T-helper 9 cell (primary cell): Measurements from ENCODE around the gene FMC1.
"Not testable (repeated sequence)": the region's sequence is repeated elsewhere in the genome, so short reads cannot be mapped to it uniquely, and the experiment has no call there.

Experiments used
- DNase-seq: peaks from one replicate; pipeline ENCODE4 v3.0.0-alpha.2; 2020
- total RNA-seq, 2 donors: gene quantifications; one replicate each; lab custom pipeline; 2026; lab: John Stamatoyannopoulos, UW

FMC1 gene, protein sequence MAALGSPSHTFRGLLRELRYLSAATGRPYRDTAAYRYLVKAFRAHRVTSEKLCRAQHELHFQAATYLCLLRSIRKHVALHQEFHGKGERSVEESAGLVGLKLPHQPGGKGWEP
- total RNA-seq: 0.24 to 0.49 reads per million in 2 donors

DNA sequence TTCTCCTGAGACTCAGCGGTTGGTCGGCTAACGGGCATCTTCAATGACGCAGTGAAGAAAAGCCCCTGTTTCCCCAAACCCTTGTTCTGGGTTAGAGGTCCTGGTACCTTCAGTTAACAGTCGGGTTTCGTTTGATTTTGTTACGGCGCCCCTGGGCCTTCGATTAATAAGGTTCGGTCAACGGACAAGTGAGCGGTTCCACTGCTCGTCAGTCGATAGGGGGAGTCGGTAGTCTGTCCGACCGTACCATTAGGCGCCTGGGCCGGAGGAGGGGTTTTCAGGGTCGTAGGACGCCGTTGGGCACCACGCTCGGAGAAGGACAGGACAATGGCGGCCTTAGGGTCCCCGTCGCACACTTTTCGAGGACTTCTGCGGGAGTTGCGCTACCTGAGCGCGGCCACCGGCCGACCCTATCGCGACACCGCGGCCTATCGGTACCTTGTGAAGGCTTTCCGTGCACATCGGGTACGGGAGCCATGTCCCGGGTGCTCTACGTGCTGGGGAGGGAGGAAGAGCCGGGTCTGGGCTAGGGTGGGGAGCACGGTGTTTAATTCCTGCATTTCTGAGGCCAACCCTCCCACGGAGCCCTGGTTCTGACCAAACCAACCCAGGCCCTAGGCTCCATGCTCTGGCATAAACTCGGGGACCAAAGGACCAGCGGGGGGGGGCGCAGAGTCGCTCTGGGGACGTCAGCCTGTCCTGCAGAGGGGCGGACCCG, at the start of gene FMC1:
Gene FMC1 (plus strand): TSS at position 280 of the 718 bp plus-strand sequence. CDS start 48 bp downstream, at position 328.
- DNase-seq: peak; percentile 71

DNA sequence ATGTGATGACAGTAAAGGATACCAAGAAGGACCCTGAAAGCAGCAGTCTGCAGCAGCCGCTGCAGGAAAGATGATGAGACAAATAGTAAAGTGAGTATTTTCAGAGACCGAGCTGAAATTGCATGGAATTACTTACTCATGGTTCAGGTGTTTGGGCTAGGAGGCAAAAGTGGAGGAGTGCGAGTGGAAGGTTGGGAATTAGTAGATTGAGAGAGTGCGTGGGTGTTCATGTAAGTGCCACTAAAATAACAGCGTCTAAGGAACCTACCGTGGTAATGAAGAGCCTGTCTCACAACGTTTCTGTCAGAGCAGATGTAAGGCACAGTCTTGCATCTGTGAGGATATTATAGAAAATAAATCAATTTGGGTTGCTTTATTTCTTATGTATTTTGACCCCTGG, 48.3 kb upstream of the FMC1 start:
- DNase-seq: no peak

DNA sequence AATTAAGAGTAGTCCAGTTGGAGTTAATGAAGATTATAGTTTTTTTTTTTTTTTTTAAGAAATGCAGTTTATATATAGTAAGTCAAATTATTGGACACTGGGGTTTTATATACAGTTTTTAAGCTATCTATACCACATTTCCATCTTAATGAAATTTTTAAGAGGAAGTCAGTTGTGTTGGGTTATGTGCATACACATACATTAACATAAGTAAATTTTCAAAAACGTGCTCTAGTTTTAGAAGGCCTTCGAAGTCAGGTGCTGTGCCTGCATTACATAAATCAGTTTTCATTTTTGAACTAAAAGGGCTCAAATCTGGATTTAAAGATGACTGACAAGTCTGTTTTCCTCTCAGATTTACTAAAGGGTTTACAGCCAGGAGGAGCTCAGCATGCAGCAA, 47.6 kb upstream of the FMC1 start:
- DNase-seq: no peak

DNA sequence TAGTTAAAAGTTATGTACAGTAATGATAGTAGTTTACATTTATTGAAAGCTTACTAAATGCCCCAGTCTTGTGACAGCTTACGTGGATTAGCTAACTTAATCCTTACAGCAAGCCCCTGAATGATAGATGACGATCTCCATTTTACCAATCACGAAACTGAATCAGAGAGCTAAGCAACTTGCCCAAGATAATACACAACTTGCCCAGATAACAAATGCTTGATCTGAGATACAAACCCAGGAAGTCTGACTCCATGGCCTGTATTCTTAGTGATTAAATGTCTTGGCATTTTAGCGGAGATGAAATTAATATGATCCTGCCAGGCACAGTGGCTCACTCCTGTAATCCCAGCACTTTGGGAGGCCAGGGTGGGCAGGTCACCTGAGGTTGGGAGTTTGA, 46.9 kb upstream of the FMC1 start:
- no peak for DNase-seq

DNA sequence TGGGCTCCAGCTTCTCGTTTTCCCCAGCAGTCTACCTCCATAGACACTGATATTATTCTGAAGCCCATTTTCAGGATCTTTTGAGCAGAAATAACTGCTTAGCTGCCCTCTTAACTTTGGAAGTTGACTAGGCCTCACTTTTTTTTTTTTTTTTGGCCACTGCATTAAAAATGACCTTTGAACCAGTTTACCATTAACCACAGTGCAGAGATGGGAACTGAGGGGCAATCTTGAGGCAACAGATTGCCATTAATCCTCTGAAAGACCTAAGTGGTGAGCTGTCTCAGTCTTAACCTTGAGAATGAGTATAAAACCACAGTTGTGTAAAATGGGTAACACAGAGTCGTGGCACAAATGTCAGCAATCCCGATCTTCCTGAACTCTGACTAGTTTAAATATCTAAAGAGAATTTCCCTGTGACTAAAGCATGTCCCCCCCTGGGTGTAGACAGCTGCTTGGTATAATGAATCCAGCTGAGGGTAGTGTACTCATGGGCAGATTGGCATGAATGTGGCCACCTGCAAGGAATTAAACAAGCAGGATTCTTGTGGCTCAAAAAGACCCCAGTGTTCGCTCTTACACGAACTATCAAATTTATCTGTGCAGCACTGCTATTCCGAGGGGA, 46.1 kb upstream of the FMC1 start:
- no peak for DNase-seq

DNA sequence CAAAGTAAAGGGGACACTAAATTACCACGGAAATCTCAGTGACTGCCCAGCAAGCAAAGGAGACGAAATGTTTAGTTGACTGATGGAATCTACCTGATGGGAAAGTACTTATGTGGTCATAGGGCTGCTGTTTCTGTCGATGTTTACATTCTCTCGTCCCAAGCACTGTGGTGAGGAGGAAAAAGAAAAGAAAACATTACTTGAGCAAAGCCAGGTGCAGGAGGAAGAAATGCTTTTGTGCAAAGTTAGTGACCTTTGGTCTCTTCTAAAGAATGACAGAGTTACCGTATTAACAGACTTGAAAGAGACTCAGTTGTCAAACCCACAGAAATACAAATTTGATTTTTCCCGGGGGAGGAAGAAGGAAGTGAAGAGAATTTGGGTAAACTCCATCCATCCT, 43.3 kb upstream of the FMC1 start:
- DNase-seq: no peak

DNA sequence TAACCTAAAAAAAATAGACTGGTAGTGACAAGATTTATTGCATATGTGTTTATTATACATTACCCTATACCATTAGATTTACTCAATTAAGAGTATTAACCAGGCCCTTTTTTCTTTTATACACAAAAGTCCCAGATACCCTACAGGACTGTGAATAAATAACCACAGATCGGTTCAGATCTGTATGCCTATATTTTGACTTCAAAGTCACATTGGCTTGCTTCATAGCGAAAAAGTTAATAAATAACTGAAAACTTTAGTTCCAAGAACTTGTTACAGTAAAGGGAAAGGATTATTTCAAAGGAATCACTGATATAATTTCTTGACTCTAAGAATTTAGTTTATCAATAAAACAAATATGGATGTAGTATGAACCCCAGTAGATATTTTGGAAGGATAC, 41.8 kb upstream of the FMC1 start:
- DNase-seq: no peak

DNA sequence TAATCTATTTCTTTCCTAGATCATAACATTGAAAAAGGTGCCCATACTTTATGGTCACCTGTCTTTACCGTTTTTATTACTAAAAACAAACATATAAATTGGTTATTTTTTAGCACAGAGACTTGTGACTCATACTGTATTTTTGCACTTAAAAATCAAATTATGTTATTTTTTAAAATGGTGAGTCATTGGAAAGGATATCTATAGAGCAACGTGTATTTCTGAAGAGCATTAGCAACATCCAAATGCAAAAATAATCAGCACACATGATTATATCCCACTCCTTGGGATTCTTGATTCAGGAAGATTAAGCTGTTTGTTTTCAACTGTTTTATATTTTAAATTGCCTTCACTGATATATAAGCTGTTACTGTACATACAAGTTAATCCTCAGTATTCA, 40.7 kb upstream of the FMC1 start:
- no peak for DNase-seq

DNA sequence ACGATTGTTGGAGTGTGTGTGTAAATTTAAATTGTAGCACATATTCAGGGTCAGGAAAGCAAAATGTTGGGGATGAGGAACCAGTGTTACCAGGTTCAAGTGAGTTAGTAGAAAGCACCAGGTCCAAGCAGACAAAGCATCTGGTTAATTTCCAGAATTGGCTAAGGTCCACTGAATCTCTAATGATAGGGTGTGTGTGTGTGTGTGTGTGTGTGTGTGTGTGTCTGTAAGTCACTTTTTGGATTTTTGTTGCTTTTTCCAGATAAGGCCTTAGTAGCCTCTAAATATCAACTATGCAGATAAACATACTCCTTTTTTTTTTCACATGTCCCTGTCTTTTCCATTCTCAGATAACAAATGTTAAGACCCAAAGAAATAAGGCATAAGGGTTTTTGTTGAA, 36.6 kb upstream of the FMC1 start:
- no peak for DNase-seq

DNA sequence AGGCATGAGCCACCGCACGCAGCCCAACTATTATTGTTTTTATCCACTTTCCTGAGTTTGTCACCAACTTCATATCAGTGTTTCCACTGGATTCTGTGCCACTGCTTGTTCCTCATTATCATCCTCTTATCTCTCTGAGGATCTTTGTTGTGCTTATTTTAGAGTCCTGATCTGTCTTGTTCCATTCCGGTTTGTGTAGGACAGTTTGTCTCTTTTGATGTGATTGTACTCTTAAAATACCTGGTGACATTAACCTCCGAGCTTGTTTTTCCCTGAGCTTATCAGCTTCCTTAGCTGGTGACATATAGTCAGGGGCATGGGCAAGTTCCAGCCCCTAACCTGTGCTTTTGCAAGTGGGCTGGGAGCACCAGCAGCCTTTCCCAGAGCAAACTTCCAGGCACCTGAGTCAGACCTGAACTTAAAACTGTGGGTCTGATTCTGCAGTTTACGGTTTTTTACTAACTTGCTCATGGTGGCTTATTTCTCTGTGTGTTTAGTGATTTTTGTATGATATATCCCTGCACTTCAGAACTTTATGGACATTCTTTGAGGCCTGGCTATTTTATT, 23.1 kb upstream of the FMC1 start:
- no peak for DNase-seq

DNA sequence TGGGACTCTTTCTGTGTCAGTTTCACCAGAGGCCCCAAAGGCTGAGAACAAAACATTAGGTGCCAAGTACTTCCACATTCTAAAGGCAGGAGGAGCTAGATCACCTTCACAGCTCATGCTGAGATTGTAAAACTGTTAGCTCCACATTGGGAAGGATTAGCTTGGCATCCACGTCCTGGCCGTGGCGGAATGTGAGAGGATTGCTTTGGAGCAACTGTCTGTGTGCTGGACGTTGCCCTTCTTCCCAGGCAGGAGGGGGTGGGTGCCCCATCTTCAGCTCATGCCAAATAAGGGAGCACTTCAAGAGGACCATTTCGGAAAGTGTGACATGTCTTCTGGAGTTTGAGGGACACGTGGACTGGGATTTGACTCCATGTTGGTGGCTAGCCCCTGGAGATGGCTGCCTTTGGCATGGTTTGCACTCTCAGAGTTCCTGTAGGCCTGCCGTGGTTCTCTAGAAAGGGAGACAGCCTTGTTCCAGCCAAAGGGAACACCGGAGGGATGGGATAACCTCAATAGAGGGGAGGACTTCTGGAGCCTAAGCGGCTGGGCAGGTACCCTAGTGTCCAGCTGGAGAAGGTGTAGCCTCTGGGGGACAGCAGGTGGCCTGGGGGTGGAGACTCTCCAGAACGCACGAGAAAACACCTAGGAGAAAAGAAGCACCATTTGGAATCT, 19.9 kb upstream of the FMC1 start:
- no peak for DNase-seq

DNA sequence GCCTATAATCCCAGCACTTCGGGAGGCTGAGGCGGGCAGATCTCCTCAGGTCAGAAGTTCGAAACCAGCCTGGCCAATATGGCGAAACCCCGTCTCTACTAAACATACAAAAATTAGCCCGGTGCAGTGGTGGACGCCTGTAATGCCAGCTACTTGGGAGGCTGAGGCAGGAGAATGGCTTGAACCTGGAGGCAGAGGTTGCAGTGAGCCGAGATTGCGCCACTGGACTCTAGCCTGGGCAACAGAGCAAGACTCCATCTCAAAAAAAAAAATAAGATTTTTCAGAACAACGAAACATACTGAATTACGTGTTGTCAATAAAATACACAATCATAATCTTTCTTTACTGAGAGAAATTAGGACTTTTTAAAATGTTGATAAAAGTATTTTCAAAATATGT, 16.4 kb upstream of the FMC1 start:
- DNase-seq: not testable (repeated sequence)

DNA sequence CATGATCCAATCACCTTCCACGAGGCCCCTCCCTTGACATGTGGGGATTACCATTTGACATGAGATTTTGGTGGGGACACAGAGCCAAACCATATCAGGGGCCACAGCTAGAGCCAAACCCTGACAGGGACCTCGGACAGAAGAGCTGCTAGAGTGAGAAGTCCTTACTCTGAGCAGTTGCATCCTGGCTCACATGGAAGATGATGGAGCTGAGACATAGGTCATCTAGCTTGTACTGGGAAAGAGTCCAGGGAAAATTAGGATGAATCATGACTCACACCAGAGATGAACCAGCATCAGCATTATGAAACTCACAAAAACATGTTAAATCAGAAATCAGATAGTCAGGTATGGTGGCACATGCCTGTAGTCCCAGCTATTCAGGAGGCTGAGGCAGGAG, 12.8 kb upstream of the FMC1 start:
- DNase-seq: no peak

DNA sequence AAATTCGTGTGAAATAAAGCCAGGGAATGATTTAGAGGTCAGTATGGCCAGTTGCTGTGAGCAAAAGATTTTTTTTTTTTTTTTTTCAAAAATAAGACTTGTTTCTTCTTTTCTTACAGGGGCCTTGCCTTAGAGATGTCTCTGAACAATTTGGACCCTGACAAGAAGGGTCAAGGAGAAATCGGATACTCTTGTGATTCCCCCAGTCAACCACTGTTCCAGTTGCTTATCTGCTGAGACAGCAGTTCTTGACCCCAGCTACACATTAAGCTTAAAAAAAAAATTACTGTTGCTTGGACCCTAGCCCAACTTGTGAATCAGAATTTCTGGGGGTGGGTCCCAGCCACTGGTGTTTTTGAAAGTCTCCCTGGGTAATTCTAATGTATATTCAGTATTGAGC, 12.0 kb upstream of the FMC1 start:
- no peak for DNase-seq

DNA sequence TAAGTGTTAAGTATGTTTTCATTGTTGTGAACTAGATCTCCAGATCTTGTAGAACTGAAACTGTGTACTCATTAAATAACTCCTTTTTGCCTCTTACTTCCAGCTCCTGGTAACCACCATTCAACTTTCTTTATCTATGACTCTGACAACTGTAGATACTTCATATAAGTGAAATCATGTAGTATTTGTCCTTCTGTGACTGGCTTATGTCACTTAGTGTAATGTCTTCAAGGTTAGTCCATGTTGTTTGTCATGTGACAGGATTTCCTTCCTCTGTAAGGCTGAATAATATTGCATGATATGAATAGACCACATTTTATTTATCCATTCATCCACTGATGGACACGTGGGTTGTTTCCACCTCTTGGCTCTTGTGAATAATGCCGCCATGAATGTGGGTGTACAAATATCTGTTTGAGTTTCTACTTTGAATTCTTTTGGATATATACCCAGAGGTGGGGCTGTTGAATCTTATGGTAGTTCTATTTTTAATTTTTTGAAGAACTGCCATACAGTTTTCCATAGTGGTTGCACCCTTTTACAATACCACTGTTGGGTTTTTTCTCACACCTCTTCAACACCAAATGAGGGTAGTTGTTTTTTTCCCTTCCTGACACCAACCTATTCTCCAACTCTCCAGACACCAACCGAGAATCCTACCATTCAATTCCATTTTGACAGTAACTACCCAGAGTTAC, 10.7 kb upstream of the FMC1 start:
- no peak for DNase-seq

DNA sequence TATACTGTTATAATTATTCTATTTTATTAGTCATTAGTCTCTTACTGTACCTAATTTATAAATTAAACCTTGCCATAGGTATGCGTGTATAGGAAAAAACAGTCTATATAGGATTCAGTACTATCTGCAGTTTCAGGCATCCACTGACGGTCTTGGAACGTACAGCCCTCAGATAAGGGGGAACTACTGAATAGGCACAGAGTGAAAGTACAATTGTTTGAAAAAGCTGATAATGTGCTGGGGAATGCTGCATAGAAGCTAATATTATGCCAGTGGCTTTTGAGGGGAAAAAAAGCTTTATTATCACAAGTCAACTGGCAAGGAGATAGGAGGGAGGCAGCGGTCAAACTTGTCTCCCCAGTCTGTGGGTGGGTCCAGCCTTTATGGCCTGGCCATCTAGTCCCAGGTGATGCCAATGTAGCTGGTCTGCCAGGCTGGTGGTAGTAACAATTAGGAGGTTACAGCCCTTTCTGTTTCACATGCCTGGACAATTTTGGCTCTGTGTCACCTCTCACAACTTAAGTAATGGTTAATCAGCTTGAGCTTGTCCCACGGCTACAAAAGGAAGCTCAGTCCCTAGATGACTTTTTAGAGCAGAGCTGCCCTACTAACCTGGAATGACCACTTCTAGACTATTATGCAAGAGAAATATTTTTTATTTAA, 8.3 kb upstream of the FMC1 start:
- DNase-seq: no peak

DNA sequence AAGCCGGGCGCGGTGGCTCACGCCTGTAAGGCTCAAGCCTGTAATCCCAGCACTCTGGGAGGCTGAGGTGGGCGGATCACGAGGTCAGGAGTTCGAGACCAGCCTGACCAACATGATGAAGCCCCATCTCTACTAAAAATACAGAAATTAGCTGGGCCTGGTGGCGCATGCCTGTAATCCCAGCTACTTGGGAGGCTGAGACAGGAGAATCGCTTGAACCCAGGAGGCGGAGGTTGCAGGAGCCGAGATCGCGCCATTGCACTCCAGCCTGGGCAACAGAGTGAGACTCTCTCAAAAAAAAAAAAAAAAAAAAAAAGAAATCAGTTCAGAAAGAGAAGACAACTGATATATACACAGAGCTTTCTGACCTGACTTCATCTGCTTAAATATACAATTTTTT, 7.7 kb upstream of the FMC1 start:
- DNase-seq: not testable (repeated sequence)

DNA sequence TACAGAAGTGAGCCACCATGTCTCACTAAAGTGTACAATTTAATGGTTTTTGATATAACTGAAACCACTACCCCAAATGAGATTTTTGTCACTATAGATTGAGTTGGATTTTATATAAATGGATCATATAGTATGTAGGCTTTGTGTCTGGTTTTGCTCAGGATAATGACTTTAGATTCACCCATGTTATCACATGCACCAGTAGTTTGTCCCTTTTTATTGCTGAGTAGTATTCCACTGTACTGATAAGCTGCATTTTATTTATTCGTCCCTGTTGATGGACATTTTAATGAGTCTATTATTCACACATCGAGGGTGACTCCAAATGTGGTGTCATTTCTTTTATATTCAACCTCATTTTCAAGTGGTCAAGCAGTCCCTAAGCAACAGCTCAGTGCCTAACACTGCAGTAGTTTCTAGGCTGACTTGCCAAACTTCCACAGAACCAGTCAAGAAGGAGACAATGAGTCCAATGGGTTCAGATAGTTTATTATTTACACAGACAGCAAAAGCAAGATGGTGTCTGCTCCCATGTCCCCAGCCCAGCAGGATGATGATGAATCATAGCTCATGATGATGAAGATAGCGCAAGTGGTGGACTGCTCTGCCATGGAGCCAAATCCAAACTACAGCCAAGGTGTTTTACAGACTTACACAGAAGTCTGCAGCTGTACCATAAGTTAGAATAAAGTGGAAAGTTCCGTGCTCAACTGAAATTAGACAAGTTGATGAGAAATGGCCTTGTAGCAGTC, 6.6 kb upstream of the FMC1 start:
- DNase-seq: no peak

DNA sequence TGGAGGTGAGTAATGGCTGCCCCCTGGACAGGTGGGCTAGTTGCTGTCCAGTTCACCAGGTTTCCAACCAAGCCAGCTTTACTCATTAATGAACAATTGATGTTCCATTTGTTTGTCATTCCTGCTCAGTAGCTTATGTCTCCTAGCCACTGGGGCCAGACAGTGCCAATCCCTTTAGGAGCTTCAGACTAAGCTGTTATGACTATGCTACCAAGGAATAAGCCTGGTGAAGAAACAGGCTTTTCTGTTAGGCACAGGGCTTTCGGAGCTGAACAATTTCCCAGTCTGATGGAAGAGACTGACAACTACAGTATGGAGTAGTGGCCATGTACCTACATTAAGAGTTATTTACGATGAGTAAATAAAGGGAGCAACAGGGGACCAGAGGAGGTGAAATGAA, 2.1 kb upstream of the FMC1 start:
- no peak for DNase-seq

DNA sequence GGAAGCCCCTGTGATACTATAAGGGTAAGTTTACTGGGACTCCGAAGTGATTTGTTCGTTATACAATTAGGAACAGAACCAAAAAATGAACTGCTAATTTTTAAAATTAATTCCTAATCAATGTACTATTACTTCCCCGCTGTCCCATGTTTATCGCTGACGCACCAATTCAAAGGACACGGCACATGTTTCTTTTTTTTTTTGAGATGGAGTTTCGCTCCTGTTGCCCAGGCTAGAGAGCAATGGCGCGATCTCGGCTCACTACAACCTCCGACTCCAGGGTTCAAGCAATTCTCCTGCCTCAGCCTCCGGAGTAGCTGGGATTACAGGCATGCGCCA, 1.5 kb upstream of the FMC1 start:
- no peak for DNase-seq

DNA sequence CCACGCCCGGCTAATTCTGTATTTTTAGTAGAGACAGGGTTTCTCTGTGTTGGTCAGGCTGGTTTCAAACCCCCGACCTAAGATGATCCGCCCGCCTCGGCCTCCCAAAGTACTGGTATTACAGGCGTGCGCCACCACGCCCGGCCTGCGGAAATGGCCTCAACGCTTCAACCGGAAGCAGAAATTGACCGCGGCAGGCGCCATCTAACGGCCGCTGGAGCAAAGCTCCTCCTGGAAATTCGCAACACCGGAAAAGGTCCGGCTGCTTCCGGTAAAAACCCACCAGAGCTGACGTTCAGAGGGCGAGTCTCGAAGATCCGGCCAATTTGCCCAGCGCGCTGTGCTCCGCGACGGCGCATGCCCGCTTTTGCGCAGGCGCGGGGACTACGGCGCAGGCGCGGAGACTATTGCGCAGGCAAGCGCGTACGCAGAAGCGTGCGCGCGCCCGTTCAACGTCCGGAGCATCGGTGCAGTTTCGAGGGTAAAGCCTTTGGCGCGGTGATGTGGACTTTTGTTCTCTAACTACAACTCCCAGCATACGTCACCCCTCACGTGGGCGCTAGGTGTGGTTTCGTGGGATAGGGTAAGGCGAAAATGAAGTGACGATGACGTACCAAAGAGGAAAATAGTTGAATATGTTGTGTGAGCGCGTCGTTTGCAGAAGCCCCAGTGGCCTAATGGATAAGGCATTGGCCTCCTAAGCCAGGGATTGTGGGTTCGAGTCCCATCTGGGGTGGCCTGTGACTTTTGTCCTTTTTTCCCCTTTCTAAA, 915 bp upstream of the FMC1 start:
- peak; percentile 94 for DNase-seq
